Measurements from ENCODE around the gene NEK6. TPM values are rescaled to one million over a fixed set of nuclear protein-coding genes. Genes with fewer than 3 reads are reported as not detected.
A peak's percentile ranks its signal among the peaks of the same experiment; 100 is the strongest.

NEK6 gene
- total and polyA plus RNA-seq, 9 of the 15 experiments (the other 6 are each of a cell fraction or from before 2014, with no cell fraction given), result 3.1 to 19.0 (median 8.4) TPM

DNA sequence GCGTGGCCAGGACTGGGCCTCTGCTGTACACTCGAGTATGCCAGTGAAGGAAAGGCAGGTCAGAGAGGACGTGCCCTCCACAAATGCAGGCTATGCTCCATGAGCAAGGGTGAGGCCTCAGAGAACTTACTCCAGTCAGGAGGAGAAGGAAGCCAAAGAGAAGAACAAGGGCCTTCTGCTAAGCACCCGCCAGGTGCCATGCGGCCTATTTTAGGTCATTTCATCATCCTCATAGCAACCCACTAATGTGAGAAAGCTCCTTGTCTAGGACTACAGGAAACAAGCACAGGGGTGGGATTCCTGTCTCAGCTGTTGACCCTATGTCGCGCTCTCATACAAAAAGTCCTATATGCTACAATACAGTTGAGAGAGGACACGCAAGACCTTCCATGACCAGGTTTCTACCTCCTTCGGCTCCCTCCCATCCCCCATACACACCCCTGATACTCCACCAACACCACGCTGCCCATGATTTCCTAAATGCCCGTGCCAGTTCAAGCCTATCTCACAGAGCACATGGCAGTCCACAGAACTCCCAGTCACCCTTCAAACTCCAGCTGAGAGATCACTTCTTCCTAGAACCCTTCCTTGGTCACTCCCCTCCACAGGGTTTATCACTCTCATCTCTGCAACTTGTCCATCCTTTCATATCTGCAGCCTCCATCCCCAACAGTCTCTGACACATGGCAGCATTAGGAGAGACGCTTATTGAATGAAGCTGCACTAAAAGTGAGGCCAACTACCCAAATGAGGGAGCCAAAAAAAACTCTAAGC is 130.7 kb downstream of the NEK6 start (continued):
- TF ChIP-seq ZNF592 (IDR thresholded peaks at IDR 0.05) (peak; percentile 70), TFAM (CRISPR knock-in tag; conservative IDR thresholded peaks at IDR 0.05) (no peak), MTA1 (IDR thresholded peaks at IDR 0.05; ENCODE audit: borderline replicate concordance) (no peak), BHLHE40 (IDR thresholded peaks at IDR 0.05; ENCODE audit: low read length) (peak; percentile 25; the same call in 1 of the 2 replicates), ZBTB1 (CRISPR knock-in tag; IDR thresholded peaks at IDR 0.05; ENCODE audit: borderline replicate concordance, low read depth) (no peak), MCM3 (IDR thresholded peaks at IDR 0.05) (no peak), PREB (CRISPR knock-in tag; IDR thresholded peaks at IDR 0.05) (no peak), ZNF311 (CRISPR knock-in tag; IDR thresholded peaks at IDR 0.05) (no peak), RB1 (IDR thresholded peaks at IDR 0.05; ENCODE audit: low read depth) (no peak), EP300 (IDR thresholded peaks at IDR 0.05; ENCODE audit: low read length) (peak; percentile 88), TARDBP (IDR thresholded peaks at IDR 0.05) (no peak)
- TF ChIP-seq, protein P1, sequence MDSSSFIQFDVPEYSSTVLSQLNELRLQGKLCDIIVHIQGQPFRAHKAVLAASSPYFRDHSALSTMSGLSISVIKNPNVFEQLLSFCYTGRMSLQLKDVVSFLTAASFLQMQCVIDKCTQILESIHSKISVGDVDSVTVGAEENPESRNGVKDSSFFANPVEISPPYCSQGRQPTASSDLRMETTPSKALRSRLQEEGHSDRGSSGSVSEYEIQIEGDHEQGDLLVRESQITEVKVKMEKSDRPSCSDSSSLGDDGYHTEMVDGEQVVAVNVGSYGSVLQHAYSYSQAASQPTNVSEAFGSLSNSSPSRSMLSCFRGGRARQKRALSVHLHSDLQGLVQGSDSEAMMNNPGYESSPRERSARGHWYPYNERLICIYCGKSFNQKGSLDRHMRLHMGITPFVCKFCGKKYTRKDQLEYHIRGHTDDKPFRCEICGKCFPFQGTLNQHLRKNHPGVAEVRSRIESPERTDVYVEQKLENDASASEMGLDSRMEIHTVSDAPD (CRISPR knock-in tag; IDR thresholded peaks at IDR 0.05), result no peak
- TF ChIP-seq, protein P2, sequence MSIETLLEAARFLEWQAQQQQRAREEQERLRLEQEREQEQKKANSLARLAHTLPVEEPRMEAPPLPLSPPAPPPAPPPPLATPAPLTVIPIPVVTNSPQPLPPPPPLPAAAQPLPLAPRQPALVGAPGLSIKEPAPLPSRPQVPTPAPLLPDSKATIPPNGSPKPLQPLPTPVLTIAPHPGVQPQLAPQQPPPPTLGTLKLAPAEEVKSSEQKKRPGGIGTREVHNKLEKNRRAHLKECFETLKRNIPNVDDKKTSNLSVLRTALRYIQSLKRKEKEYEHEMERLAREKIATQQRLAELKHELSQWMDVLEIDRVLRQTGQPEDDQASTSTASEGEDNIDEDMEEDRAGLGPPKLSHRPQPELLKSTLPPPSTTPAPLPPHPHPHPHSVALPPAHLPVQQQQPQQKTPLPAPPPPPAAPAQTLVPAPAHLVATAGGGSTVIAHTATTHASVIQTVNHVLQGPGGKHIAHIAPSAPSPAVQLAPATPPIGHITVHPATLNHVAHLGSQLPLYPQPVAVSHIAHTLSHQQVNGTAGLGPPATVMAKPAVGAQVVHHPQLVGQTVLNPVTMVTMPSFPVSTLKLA (conservative IDR thresholded peaks at IDR 0.05), result peak; percentile 59 to 82
- TF ChIP-seq, protein P3, sequence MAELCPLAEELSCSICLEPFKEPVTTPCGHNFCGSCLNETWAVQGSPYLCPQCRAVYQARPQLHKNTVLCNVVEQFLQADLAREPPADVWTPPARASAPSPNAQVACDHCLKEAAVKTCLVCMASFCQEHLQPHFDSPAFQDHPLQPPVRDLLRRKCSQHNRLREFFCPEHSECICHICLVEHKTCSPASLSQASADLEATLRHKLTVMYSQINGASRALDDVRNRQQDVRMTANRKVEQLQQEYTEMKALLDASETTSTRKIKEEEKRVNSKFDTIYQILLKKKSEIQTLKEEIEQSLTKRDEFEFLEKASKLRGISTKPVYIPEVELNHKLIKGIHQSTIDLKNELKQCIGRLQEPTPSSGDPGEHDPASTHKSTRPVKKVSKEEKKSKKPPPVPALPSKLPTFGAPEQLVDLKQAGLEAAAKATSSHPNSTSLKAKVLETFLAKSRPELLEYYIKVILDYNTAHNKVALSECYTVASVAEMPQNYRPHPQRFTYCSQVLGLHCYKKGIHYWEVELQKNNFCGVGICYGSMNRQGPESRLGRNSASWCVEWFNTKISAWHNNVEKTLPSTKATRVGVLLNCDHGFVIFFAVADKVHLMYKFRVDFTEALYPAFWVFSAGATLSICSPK (IDR thresholded peaks at IDR 0.05; ENCODE audit: borderline replicate concordance), result no peak
- TF ChIP-seq, protein P4, sequence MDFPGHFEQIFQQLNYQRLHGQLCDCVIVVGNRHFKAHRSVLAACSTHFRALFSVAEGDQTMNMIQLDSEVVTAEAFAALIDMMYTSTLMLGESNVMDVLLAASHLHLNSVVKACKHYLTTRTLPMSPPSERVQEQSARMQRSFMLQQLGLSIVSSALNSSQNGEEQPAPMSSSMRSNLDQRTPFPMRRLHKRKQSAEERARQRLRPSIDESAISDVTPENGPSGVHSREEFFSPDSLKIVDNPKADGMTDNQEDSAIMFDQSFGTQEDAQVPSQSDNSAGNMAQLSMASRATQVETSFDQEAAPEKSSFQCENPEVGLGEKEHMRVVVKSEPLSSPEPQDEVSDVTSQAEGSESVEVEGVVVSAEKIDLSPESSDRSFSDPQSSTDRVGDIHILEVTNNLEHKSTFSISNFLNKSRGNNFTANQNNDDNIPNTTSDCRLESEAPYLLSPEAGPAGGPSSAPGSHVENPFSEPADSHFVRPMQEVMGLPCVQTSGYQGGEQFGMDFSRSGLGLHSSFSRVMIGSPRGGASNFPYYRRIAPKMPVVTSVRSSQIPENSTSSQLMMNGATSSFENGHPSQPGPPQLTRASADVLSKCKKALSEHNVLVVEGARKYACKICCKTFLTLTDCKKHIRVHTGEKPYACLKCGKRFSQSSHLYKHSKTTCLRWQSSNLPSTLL (IDR thresholded peaks at IDR 0.05), result 0 out of 2 replicates have a peak, but pooled peaks have one; percentile 22

Measured in K562 (cell line).